HG03280 (cell line): ENCODE results near the gene AKAP1.

Experiments
- ATAC-seq: cut with Tn5 transposase; IDR thresholded peaks from one replicate; pipeline ENCODE4 v1.9.1; 2021; ENCODE audit warnings: mild to moderate bottlenecking, moderate library complexity; ENCODE audit not compliant: unreplicated experiment

The AKAP1 gene

DNA sequence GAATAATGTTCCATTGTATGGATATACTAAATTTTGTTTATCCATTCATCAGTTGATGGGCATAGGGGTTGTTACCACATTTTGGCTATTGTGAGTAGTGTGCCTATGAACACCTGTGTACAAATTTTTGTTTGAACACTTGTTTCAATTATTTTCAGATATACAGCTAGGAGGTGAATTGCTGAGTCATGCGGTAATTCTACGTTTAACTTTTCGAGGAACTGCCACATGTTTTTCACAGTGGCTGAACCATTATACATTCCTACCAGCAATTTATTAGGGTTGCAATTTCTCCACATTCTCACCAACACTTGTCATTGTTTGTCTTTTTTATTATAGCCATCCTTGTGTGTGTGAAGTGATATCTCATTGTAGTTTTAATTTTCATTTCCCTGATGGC is 75.6 kb downstream of the AKAP1 start:
- no peak for ATAC-seq

DNA sequence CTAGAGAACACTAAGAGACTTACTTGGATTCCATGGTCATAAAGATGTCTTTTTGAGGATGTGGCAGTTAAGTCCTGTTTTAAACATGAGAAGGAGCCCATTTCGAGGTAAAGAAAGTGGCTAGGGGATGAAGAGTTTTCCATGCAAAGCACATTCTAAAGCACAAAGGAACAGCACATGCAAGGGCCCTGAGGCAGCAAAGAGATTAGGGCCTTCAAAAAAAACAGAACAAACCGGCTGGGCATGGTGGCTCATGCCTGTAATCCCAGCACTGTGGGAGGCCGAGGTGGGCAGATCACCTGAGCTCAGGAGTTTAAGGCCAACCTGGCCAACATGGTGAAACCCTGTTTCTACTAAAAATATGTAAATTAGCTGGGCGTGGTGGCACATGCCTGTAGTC is 79.8 kb downstream of the AKAP1 start:
- ATAC-seq: no peak

DNA sequence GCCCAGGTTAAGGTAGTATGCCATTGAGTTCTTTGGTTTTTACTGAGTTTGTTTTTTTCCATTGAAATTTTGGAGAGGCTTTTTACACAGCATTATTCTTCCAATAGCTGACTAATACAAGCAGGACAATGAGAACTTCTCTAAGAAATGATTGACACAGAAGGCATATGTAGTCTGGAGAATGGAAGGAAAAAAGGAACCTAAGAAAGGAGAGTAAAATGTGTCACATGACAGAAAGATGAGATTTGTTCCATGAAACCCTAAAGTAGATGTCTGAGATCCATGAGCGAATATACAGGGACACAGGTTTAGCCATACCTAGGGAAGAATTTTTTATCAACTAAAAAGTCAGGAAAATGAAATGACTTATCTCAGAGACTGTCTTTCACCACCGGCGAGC is 80.7 kb downstream of the AKAP1 start:
- ATAC-seq: no peak

DNA sequence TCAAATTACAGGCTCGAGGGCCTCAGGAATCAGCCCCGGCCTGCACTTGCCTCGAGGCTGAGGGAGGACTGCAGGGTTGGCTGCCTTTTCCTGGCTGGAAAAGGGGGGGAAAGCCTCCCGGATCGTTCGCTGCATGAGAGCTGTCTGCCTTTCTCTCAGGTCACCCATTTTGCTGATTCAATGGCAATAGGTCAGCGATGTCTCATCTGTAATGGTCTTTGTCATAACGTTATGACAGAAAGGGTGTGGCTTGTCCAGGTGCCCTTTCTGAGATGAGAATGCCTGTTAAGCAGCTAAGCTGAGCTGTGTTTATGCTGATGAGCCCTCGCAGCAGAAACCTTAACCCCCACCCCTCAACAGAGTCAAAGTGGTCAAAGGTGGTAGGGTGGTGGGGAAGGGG is 81.8 kb downstream of the AKAP1 start:
- ATAC-seq: no peak

DNA sequence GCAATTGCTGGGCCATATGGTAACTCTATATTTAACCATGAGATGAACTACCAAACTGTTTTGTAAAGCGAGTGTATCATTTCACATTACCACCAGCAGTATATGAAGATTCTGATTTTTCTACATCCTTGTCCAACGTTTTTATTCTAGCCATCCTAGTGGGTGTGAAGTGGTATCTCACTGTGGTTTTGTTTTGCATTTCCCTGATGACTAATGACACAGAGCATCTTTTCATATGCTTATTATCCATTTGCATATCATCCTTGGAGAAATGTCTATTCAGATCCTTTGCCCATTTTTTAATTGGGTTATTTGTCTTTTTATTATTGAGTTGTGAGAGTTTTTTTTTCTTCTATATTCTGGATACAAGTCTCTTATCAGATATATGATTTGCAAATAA is 83.6 kb downstream of the AKAP1 start:
- ATAC-seq: no peak

DNA sequence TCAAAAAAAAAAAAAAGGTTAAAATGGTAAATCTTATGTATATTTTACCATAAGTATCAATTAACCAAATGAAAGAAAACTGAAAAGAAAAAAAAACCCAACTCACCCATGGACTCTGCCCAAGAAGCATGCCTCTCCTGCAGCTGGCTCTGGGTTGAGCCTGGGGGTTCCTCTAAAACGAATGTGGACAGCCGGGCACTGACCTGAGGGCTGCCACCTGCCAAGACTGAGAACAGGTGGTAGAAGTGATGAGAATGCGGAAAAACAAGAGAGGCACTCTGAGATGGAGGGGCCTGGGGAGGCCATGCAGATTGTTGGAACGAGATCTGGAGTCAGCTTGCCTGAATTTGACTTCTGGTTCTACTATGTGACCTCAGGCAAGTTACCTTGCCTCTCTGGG is 85.8 kb downstream of the AKAP1 start:
- ATAC-seq: no peak
